ENCODE measurements around the gene GIMAP5.

GIMAP5 gene

DNA sequence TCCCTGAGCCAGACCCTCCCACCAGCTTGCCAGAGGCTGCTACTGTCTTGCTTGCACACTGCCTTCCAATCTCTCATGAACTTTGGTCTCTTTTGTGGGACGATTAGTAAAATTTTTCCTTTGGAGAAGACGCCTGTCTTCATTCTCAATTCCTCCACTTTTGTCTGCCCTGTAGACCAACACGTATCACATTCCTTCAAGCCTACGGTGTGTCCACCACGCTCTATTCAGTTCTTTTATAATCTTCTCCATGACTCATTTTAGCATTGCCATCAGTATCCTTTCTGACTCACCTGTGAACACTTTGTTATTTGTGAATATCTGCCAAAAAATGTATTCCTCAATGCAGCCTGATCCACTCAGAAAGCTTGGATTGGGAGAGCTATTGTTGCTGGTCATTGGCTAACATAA is 1.4 kb downstream of the GIMAP5 start:
- TF ChIP-seq, protein P1, sequence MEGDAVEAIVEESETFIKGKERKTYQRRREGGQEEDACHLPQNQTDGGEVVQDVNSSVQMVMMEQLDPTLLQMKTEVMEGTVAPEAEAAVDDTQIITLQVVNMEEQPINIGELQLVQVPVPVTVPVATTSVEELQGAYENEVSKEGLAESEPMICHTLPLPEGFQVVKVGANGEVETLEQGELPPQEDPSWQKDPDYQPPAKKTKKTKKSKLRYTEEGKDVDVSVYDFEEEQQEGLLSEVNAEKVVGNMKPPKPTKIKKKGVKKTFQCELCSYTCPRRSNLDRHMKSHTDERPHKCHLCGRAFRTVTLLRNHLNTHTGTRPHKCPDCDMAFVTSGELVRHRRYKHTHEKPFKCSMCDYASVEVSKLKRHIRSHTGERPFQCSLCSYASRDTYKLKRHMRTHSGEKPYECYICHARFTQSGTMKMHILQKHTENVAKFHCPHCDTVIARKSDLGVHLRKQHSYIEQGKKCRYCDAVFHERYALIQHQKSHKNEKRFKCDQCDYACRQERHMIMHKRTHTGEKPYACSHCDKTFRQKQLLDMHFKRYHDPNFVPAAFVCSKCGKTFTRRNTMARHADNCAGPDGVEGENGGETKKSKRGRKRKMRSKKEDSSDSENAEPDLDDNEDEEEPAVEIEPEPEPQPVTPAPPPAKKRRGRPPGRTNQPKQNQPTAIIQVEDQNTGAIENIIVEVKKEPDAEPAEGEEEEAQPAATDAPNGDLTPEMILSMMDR (IDR thresholded peaks at IDR 0.05; ENCODE audit: low read depth, low read length, missing control alignments), result no peak
- DNase-seq (ENCODE audit: extremely low read depth, low read depth), result no peak
- no peak overlapping the region for H3K4me3 ChIP-seq (replicated peaks; ENCODE audit: low read depth, low read length)

DNA sequence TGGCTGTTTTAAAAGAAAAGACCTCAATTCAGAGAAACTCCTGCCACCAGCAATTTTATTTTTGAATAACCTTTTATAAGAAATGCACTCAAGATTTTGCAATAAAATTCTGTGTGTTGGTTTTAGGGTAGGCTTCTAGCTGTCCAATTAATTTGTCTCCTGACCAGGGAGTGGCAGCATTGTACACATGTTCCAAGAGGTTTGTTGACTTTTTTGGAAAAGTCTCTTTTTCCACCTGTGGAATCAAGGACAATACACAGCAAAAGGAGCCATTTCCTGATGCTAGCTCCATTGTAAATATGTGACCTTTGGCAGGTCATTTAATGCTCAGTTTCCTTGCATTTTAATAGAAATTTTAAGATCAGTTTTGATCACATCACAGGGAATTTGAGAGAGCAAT is 1.8 kb downstream of the GIMAP5 start:
- H3K4me3 ChIP-seq (replicated peaks; ENCODE audit: low read depth, low read length), result no peak overlapping the region
- TF ChIP-seq, protein P1 (IDR thresholded peaks at IDR 0.05; ENCODE audit: low read depth, low read length, missing control alignments), result no peak
- no peak for DNase-seq (ENCODE audit: extremely low read depth, low read depth)

DNA sequence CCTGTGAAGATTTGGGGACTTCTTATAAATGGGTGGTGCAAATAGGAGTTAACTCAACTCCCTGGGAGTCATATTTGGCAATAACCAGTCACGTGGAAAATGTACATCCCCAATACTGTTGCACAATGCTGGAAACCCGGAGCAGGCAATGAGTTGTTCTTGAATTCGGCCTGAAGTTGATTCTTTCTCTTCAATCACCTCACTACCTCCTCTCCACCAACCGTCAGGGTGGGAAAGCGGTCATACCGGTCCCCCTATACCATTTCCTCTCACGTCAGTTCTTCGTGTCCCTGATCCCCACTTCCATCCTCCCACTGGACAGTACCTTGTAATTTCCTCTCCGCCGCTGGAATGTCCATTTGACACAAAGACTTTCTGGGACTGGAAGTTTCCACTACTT is 2.8 kb downstream of the GIMAP5 start:
- DNase-seq (ENCODE audit: extremely low read depth, low read depth), result no peak
- TF ChIP-seq, protein P1 (IDR thresholded peaks at IDR 0.05; ENCODE audit: low read depth, low read length, missing control alignments), result no peak
- H3K4me3 ChIP-seq (replicated peaks; ENCODE audit: low read depth, low read length), result no peak overlapping the region

DNA sequence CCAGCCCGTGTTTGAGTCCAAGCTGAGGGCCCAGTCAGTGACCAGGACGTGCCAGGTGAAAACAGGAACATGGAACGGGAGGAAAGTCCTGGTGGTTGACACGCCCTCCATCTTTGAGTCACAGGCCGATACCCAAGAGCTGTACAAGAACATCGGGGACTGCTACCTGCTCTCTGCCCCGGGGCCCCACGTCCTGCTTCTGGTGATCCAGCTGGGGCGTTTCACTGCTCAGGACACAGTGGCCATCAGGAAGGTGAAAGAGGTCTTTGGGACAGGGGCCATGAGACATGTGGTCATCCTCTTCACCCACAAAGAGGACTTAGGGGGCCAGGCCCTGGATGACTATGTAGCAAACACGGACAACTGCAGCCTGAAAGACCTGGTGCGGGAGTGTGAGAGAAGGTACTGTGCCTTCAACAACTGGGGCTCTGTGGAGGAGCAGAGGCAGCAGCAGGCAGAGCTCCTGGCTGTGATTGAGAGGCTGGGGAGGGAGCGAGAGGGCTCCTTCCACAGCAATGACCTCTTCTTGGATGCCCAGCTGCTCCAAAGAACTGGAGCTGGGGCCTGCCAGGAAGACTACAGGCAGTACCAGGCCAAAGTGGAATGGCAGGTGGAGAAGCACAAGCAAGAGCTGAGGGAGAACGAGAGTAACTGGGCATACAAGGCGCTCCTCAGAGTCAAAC is 5.2 kb downstream of the GIMAP5 start:
- no peak overlapping the region for H3K4me3 ChIP-seq (replicated peaks; ENCODE audit: low read depth, low read length)
- DNase-seq (ENCODE audit: extremely low read depth, low read depth), result no peak
- TF ChIP-seq, protein P1 (IDR thresholded peaks at IDR 0.05; ENCODE audit: low read depth, low read length, missing control alignments), result no peak

DNA sequence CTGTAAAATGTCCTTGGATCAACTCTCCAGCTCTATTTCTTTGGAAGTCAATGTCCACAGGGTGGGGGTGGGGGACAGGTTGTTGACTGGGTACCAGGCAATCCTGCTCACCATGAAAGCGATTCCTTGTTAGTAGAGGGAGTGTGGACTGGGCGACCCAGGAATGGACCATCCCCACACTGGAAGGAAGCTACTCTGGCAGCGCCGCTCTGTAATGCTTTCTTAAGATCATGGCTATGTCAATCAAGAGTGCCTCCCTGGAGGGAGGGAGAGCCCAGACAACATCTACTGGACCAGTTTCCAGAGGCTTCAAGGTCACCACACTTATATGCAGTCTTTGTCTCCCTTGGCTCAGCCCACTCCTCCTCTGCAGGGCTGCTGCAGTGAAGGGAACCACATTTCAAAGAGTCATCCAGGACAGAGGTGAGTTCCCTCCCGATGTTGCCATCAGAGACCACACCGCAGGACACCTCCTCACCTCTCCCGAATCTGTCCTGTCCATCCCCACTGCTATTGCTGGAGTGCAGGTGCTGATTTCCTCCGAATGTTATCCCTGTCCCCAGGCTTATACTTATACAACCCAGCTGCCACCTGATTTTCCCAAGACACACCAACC is 6.9 kb downstream of the GIMAP5 start:
- TF ChIP-seq, protein P1 (IDR thresholded peaks at IDR 0.05; ENCODE audit: low read depth, low read length, missing control alignments), result no peak
- H3K4me3 ChIP-seq (replicated peaks; ENCODE audit: low read depth, low read length), result no peak overlapping the region
- DNase-seq (ENCODE audit: extremely low read depth, low read depth), result no peak

DNA sequence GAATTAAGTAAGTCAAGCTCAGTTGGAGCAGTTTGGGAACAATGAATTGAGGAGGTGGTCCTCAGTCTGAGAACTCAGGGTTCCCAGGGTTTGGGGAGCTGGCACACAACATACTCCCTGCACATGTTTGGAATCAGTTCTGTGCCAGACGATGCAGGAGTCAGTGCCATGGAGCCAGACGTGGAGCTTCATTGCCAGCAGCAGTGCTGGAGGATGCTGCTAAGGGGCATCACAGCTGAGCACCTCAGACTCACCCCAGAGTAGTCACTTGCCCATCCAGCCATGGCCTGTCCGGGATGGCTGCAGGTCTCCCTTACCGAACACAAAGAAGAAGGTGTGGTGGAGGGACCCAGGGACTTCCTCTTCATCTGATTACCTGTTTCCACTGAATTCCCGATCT is 7.9 kb downstream of the GIMAP5 start:
- no peak overlapping the region for H3K4me3 ChIP-seq (replicated peaks; ENCODE audit: low read depth, low read length)
- TF ChIP-seq, protein P1 (IDR thresholded peaks at IDR 0.05; ENCODE audit: low read depth, low read length, missing control alignments), result no peak
- no peak for DNase-seq (ENCODE audit: extremely low read depth, low read depth)
